Measurements from ENCODE around the gene MIA.

The MIA gene

GRCh38 chr19:40735013-40735771 is 40.1 kb upstream of the MIA start:
- Histone ChIP-seq H3K27me3 (ENCODE audit: insufficient read depth, poor library complexity, severe bottlenecking) (no peaks in the 10 kb centered on the region), H3K27ac (replicated peaks) (no peak overlapping the region), H3K4me3 (replicated peaks; ENCODE audit: insufficient read depth, low read length) (no peak overlapping the region)
- no peak for DNase-seq (ENCODE audit: low read depth in 1 of 2, low spot score in 1 of 2)
- TF ChIP-seq GABPA (IDR thresholded peaks at IDR 0.05; ENCODE audit: low read depth) (no peak), CTCF (IDR thresholded peaks at IDR 0.05; ENCODE audit: insufficient read depth, low read length) (no peak), POLR2AphosphoS5 (IDR thresholded peaks at IDR 0.05; ENCODE audit: low read depth) (no peak), REST (IDR thresholded peaks at IDR 0.05; ENCODE audit: insufficient replicate concordance, low read depth) (no peak), SPI1 (IDR thresholded peaks at IDR 0.05; ENCODE audit: borderline replicate concordance, low read depth) (no peak)

GRCh38 chr19:40736661-40737060 is 38.7 kb upstream of the MIA start:
- TF ChIP-seq CTCF (IDR thresholded peaks at IDR 0.05; ENCODE audit: insufficient read depth, low read length) (no peak), SPI1 (IDR thresholded peaks at IDR 0.05; ENCODE audit: borderline replicate concordance, low read depth) (no peak), POLR2AphosphoS5 (IDR thresholded peaks at IDR 0.05; ENCODE audit: low read depth) (no peak), REST (IDR thresholded peaks at IDR 0.05; ENCODE audit: insufficient replicate concordance, low read depth) (no peak), GABPA (IDR thresholded peaks at IDR 0.05; ENCODE audit: low read depth) (no peak)
- DNase-seq (ENCODE audit: low read depth in 1 of 2, low spot score in 1 of 2) = no peak
- H3K27ac ChIP-seq (replicated peaks) = no peak overlapping the region

GRCh38 chr19:40737102-40737644 is 38.1 kb upstream of the MIA start:
- TF ChIP-seq REST (IDR thresholded peaks at IDR 0.05; ENCODE audit: insufficient replicate concordance, low read depth) (no peak), SPI1 (IDR thresholded peaks at IDR 0.05; ENCODE audit: borderline replicate concordance, low read depth) (no peak), CTCF (IDR thresholded peaks at IDR 0.05; ENCODE audit: insufficient read depth, low read length) (no peak), POLR2AphosphoS5 (IDR thresholded peaks at IDR 0.05; ENCODE audit: low read depth) (no peak), GABPA (IDR thresholded peaks at IDR 0.05; ENCODE audit: low read depth) (no peak)
- no peak overlapping the region for H3K27ac ChIP-seq (replicated peaks)

More at GRCh38 chr19:40736661-40737060, 38.7 kb upstream of the MIA start:
- no peak overlapping the region for H3K4me3 ChIP-seq (replicated peaks; ENCODE audit: insufficient read depth, low read length)
- H3K27me3 ChIP-seq (ENCODE audit: insufficient read depth, poor library complexity, severe bottlenecking) = no peaks in the 10 kb centered on the region

More at GRCh38 chr19:40737102-40737644, 38.1 kb upstream of the MIA start:
- H3K4me3 ChIP-seq (replicated peaks; ENCODE audit: insufficient read depth, low read length) = no peak overlapping the region
- no peak for DNase-seq (ENCODE audit: low read depth in 1 of 2, low spot score in 1 of 2)
- no peaks in the 10 kb centered on the region for H3K27me3 ChIP-seq (ENCODE audit: insufficient read depth, poor library complexity, severe bottlenecking)

Measured in HL-60 (cell line).